ENCODE results near the gene PPP2R3A.
"Not testable (repeated sequence)": the region's sequence is repeated elsewhere in the genome, so short reads cannot be mapped to it uniquely, and the experiment has no call there.

Gene PPP2R3A, protein sequence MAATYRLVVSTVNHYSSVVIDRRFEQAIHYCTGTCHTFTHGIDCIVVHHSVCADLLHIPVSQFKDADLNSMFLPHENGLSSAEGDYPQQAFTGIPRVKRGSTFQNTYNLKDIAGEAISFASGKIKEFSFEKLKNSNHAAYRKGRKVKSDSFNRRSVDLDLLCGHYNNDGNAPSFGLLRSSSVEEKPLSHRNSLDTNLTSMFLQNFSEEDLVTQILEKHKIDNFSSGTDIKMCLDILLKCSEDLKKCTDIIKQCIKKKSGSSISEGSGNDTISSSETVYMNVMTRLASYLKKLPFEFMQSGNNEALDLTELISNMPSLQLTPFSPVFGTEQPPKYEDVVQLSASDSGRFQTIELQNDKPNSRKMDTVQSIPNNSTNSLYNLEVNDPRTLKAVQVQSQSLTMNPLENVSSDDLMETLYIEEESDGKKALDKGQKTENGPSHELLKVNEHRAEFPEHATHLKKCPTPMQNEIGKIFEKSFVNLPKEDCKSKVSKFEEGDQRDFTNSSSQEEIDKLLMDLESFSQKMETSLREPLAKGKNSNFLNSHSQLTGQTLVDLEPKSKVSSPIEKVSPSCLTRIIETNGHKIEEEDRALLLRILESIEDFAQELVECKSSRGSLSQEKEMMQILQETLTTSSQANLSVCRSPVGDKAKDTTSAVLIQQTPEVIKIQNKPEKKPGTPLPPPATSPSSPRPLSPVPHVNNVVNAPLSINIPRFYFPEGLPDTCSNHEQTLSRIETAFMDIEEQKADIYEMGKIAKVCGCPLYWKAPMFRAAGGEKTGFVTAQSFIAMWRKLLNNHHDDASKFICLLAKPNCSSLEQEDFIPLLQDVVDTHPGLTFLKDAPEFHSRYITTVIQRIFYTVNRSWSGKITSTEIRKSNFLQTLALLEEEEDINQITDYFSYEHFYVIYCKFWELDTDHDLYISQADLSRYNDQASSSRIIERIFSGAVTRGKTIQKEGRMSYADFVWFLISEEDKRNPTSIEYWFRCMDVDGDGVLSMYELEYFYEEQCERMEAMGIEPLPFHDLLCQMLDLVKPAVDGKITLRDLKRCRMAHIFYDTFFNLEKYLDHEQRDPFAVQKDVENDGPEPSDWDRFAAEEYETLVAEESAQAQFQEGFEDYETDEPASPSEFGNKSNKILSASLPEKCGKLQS (N-terminal part only)

DNA sequence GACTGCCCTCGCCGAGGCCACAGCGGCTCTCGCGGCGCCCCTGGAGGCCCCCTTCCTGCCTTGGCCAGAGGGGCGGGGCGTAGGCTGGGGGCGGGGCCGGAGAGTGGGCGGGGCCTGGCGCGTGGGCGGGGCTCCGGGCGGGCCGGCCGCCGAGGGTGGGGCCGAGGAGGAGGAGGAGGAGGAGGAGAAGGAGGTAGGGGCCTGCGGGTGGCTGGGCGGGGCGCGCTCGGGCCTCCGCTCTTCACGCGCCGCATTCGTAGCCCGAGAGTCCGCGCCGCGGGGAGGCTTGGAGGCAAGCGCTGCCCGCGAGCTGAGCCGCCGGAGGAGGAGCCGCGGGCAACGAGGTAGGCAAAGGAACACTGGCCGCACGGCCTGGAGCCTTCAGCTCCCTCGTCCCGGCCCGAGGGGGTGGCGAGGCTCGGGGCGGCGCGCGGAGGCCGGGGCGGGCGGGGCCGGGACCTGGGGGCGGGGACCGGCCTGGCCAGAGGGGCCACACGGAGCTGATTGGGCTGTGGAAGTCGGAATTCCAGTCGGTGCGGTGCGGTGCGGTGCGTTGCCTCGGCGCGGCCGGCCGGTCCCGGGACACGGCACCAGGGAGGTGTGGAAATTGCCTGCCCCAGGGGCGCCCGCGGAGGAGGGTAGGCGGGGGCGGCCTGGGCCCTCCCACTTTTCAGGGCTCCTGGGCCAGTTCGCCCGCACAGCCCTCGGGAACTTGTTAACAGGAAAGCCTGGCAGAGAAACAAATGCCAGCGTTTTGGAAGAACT is at the start of gene PPP2R3A:
PPP2R3A (plus strand) TSS at position 223 of the 765 bp plus-strand sequence. CDS start 35,771 bp downstream, outside the sequence.
- DNase-seq = peak; percentile 92

DNA sequence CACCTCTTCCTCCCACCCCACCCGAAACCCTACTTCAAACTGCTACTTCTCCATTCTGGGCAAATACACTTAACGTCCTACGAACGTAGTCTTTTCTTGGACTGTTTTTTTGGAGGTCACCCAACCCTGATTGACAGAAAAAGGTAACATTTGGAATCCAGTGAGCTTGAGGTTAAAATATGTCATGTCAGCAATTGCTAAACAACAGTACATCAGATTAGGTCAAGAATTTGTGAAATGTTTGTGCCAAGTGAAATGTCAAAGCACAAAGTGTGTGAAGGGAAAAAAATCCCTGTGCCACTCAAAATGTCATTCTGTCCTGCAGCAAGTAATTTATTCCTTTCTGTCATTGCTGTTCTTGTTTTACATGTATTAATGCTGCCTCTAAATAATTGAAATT is 49.2 kb upstream of the PPP2R3A start:
- no peak for DNase-seq

DNA sequence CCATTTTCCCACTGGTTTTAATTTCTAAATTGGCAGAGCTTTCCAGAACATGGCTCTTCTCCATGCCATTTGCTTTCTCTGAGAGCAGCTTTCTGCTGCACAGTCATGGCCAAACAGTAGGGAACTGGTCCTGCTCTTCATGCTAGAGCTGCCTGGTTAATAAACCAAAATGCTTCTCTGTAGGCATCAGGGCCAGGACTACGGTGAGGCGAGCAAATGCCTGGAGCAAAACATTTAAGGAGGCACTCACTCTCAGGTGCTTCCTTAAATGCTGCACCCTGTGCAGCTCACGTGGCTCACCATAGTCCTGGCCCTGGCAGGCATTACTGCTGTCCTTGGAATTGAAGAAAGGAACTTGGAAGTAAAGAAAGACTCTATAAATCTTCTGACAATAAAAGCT is 48.5 kb upstream of the PPP2R3A start:
- no peak for DNase-seq

DNA sequence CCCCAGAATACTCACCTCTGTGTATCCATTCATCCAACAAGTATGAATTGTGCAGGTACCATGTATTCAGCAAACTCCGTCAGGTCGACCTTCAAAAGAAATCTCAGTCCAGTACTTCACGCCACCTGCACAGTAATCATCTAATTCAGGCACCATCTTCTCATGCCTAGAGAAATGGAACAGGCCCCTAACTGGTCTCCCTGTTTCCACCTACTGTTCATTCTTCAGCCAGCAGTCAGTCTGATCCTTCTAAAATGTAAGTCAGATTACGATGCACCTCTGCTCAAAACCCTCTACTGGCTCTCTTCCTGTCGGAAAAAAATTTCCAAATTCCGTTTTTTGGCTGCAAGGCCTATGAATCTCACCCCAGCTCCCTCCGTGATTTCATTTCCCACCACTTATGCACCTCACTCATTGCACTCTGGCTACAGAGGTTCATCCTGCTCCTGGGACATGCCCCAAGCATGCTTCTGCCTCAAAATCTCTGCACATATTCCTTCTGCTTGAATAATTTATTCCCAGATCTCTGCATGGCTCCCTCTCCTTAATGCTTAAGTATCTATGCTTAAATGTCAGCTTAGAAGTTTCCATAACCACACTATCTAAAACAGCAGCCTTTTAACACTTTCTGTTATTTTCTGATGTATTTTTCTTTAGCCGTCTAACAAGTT is 47.5 kb upstream of the PPP2R3A start:
- DNase-seq = no peak

DNA sequence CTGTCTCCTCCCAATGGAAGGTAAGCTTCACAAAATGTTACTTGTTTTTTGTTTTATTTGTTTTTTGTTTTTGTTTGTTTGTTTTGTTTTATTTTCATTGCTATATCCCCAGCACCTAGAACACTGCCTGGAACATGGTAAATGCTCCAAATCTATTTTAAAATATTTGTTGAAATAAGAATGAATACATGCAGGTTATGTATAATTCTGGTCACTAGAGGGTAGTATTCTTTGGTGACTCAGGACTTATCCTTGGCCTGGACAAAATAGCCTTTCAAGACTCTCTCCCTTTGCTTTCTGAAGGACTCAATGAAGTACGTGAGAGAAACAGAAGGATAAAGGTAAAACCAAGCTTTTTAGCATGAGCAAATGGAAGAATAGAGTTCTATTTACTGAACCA is 46.9 kb upstream of the PPP2R3A start:
- no peak for DNase-seq

DNA sequence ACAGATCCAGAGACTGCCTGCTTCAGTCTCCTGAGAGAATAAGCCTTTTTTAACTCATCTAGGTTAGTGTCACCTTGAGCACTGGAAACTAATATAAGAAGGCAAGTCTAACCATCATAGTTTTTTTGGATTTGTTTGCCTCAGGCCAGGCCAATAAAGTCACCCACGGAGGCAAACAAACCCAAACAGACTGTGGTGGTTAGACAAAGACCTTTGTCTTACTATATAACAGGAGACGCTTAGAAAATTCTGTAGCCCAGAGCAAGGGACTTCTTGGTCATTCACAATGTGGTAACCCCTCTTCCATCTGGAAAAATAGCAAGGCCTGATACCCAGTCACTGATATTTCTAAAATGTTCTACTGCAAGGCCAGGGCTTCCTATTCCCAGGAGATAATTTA is 45.3 kb upstream of the PPP2R3A start:
- no peak for DNase-seq

DNA sequence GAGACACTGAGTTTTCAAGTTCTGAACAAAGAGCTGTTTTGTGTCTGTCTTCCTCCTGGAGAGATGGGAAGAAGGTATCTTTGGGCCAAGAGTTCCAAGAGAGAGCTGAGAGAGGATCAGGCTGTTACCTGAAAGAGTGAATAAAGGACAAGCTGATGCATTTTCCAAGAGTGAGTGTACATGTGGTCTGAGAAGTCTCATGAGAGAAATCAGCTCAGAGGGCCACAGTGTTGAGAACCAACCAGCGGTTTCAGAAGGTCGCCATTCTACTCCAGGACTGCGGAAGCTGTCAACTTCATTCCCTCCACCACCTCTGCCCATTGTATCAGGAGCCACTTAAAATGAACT is 42.7 kb upstream of the PPP2R3A start:
- DNase-seq = no peak

DNA sequence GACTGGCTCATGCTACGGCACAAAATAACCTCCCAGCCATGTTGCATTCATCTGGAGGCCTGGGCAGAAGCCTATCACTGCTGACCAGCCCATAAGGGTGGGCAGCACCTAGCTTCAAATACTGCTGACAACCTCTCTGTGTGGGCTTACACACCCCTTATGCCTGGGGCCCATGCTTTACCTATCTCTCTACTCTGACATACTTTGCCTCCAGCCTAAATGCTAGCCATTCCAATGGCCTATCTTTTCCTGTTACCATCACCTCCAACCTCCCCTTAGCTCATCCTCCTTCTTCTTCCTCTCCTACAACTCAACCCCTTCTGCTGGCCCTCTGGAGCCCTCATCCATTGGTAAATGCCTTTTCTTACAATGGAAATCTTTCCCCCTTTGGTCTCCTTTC is 41.0 kb upstream of the PPP2R3A start:
- no peak for DNase-seq

DNA sequence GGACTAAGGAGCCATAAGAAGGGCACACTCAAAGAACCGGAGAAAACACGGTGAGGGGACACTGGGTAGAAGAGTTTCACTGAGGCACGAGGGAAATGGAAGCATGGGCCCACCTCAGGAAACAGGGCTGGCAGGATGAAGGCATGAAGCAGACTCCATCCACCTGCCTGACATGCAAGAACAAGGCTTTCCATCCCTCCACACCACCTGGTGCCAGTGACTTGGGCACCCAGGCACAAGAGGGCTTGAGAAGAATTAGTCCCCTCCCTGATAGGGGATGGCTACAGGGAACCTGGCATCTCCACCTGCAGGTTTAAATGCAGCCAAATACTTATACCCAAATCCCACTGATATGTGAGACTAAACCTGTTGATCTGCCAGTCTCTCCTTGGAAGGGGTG is 38.9 kb upstream of the PPP2R3A start:
- DNase-seq = no peak

DNA sequence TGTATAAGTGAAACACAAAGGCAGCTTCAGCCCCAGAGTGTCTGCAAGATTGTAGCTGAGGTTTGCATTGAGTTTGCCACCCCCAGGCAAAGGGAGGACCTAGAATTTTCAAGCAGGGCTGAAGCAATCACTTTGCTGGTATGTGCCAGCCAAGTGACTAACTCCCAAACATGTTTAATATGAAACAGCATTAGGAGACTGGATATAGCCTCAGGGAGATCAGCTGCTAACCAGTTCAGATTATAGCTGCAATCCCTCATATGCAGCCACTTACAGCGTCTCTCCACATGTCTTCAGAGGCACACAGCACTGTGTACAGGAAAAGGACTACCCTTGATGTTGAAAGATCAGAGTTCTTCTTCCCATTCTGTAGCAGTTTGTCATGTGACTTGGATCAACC is 38.4 kb upstream of the PPP2R3A start:
- no peak for DNase-seq

DNA sequence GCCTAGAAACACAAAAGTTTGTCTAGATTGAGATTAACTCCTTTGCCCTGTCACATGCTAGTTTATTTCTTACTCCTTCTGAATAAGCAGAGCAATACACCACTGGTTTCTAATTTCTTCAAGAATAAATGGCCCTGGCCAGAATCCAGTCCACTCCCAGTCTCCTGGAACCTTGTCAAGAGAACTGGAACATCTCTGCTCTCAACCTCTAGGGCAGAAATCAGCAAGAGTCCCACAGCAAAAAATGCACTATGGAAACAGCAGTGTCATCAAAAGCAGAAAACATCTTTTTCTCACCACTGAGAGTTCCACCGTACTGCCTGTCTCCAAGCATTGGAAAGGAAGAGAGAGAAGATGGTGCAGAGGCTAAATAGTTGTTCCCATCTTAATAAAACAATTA is 35.9 kb upstream of the PPP2R3A start:
- DNase-seq = no peak

DNA sequence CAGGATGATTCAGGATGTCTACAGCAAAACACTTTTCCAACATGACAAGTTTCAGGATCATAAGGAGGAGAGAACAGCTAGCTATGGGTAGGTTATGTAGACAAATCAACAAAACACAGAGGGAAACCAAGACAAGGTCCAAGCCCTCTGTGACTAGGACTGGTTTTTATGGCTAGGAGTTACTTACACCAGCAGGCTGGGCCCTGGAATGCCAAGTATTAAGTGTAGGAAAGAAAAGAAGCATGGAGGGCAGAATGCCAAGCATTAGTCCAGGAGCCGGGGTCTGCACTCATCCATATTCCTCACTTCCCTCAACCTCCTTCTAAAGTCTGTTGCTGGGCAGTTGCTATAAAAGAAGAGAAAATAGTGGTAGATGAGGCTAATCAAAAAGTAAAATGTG is 35.3 kb upstream of the PPP2R3A start:
- no peak for DNase-seq

DNA sequence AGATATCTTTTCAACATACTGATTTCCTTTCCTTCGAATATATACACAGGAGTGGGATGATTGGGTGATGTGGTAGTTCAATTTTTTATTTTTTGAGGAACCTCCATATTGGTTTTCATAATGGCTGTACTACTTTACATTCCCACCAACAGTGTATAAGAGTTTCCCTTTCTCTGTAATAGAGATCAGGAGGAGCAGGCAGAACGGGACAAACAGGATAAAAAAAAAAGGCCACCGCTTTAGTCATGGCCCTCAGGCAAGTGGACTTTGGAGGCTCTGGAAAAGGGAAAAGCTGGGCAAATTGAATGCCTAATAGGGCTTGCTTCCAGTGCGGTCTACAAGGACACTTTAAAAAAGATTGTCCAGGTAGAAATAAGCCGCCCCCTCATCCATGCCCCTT is 30.4 kb upstream of the PPP2R3A start:
- not testable (repeated sequence) for DNase-seq

DNA sequence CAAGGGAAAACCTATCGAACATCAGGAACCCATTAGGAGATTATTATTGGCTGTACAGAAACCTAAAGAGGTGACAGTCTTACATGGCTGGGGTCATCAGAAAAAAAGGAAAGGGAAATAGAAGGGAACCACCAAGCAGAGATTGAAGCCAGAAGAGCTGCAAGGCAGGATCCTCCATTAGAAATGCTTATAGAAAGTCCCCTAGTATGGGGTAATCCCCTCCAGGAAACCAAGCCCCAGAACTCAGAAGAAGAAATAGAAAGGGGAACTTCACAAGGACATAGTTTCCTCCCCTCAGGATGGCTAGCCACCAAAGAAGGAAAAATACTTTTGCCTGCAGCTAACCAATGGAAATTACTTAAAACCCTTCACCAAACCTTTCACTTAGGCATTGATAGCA is 27.8 kb upstream of the PPP2R3A start:
- not testable (repeated sequence) for DNase-seq

DNA sequence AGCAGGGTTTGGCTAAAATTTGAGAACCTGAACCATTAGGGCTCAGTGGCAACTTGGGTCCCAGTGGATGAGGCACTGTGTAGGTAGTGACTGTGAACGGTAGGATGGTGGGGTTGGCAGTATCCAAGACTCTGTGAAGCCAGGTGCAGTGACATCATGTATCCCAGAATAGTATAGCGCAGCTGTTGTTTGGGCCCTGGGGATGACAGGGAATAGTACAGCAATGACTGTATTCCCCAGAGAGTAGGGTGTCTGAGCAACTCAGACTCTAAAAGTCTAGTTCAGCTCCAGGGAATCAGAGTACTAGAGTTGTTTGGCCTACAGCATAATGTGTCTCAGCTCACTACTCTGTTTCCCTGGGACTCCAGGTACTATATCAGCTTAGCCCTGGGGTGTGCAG is 20.7 kb upstream of the PPP2R3A start:
- no peak for DNase-seq

DNA sequence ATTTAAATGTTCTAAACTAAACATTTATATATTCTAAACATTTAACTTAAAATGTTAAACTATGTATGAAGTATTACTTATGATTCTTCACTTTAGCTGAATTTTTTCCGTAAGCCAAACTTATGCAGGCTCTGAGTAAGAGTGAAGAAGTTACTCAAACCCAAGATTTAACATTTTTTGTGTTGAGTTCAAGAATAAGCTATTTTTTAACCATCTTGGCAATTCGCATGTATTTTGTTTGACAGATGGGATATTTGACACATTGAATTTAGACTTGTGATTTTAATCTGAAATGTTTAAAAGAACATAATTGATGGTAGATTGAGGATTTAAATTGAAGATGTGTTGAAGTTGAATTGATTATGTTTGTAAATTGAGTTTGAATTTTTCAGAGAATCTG is 14.6 kb upstream of the PPP2R3A start:
- no peak for DNase-seq

DNA sequence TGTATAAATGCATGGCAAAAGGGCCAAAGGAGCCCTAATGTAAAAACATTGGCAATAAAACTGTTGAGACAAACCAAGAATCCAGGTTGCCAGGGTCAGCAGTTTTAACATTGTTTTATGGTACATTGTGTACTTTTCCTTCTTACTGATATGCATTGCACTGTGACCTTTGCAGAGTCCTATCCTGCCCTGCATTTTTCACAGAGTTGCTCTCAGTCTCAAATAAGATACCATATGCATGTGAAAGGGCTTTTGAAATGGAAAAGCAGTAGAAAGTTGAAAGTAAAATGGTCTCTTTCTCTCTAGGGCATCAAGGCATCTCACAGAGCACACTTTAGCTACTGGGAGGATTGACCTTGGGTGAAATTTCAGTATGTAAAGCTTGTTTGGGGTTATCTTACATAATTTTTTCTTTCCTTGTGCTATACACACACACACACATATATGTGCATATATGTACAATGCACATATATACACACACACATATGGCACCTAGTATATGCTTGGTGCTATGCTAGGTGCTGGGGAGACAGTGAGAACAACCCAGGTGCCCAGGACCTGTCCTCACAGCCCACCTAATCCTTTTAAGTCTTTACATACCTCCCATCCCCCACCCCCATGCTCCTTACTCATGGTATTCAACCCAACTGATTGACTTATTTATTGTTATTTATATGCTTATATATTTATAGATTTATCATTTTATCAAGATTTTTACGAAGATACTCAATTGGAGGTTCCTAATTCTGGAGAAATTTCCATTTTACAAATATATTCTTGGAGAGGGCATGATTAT is 1.2 kb upstream of the PPP2R3A start:
- DNase-seq = no peak

DNA sequence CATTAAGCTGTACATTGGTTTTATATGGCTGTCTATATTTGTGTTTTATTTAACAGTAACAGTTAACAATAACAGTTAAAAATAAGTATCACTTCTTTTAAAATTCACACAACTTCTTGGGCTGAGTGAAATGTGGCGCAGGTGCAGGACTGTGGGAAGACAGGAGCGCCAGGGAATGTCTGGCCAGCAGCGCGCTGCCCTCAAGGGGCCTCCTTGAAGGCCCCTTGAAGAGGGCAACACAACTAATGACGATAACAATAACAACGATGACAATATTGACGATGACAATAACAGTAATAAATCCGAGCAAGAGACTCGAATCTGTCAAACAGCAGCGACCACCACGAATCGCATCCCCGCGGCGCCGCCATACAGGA is 411 bp upstream of the PPP2R3A start:
- DNase-seq = no peak

DNA sequence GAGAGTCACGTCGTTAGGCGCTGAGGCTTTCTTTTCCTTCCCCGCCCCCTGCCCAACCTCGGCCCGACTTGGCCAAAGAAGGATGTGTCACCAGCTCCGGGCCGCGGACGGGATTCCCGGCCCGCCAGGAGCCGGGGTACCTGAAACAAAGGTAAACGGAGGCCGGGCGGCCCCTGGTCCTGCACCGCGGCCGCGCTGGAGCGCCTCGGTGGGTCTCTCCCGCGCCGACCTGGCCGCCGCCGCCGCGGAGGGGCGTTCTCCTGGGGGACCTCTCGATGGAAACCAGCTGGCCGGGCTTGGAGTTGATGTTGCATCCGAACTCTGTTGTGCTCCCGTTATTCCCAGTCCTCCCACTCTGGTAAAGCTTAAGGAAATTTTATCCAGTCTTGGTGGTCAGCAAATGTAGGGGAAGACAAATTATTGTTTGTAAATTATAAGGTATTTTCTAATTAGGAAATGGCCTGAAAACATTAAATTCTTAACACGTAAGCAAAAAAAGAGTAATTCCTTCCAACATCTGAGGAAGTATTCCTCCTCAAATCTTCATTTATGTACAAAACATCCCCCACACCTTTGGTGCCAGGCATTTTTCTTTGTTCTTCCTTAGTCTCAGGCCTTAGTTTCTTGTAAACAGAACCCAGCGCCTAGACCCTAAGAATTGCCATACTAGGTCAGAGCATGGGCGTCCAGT is 888 bp downstream of the PPP2R3A start:
- DNase-seq = no peak

DNA sequence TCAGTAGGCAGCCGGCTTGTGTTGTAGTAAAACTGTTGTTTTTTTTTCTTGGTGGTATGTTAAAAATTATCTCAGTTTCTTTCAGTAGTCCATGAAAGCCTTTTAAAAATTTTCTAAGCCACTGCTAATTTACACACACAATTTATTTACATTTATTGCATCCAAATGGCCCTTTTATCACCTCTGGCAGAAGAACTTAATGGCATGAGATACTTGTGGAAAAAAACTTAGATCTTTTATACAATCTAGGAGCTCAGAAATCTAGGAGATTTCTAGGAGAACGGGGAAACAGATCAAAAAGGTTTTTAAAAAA is 1.4 kb downstream of the PPP2R3A start:
- no peak for DNase-seq

DNA sequence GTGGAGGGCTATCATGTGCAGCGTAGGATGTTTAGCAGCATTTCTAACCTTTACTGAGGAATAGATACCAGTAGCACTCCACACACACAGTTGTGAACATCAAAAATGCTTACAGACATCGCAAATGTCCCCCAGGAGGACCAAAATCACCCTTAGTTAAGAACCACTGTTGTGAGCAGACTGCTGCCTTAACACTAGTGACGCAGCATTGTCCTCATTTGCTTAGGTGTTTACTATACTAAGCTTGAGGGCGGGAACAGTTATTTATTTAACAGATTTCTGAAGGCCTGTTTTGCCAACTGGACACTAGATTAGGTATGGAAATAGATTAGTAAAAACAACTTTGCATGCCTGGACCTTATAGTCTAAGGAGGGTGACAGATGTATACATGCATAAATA is 2.3 kb downstream of the PPP2R3A start:
- no peak for DNase-seq
